ENCODE measurements around the gene COMMD2. TPM values are rescaled to one million over a fixed set of nuclear protein-coding genes. Genes with fewer than 3 reads are reported as not detected.

The COMMD2 gene
- total and polyA plus RNA-seq, 10 of the 15 experiments (the other 5 are each of a cell fraction or from before 2014, with no cell fraction given) = 23.0 to 97.0 (median 50.9) TPM

DNA sequence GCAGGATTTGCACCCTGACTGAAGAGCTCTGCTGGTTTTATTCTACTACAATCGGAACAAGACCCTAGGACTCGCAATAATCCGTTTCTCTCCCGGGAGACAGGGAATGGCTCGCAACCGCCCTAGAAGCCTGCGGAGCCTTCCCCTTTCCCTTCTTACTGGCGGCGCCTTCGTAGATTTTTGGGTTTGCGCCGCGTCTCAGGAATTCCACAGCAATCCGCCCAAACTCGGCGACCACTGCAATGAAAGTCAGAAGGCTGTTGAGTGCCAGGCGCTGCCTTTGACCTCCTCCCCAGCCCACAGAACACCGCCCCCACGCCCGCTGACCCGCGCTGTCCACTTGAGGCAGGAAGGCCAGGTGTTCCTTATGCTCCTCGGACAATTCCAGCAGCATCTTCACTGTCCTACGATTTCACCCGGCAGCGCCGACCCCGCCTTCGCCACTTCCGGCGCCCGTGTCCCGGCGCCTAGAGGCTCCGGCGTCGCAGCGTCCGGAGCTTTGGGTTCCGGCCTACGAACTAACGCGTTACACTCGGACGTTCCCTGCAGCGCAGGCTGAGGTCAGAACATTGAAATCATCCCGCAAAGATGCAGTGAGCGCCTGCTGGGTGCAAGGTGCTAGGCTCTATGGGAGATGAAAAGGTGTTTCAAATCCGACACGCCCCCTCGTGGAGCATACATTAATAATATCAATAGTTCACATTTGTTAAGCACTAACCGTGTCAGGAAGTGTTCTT is at the start of gene COMMD2 (continued):
- no peak for TF ChIP-seq NR2C2 (IDR thresholded peaks at IDR 0.05; ENCODE audit: borderline replicate concordance, control insufficient read depth, insufficient read length, low read depth)
- TF ChIP-seq FOXM1 (IDR thresholded peaks at IDR 0.05; ENCODE audit: low read depth, low read length) = peak; percentile 54; the same call in 1 of the 2 replicates
- TF ChIP-seq BHLHE40 (IDR thresholded peaks at IDR 0.05; ENCODE audit: borderline replicate concordance in 1 of 2, low read depth in 2 of 2, low read length in 1 of 2) = peak in 1 of 2 experiments; percentile 61; a peak in 2 of 4 replicates
- no peak for TF ChIP-seq HDGF (IDR thresholded peaks at IDR 0.05)
- TF ChIP-seq, protein P1, sequence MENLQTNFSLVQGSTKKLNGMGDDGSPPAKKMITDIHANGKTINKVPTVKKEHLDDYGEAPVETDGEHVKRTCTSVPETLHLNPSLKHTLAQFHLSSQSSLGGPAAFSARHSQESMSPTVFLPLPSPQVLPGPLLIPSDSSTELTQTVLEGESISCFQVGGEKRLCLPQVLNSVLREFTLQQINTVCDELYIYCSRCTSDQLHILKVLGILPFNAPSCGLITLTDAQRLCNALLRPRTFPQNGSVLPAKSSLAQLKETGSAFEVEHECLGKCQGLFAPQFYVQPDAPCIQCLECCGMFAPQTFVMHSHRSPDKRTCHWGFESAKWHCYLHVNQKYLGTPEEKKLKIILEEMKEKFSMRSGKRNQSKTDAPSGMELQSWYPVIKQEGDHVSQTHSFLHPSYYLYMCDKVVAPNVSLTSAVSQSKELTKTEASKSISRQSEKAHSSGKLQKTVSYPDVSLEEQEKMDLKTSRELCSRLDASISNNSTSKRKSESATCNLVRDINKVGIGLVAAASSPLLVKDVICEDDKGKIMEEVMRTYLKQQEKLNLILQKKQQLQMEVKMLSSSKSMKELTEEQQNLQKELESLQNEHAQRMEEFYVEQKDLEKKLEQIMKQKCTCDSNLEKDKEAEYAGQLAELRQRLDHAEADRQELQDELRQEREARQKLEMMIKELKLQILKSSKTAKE (IDR thresholded peaks at IDR 0.05; ENCODE audit: low read depth, poor library complexity, severe bottlenecking) = peak; percentile 34
- no peak for TF ChIP-seq HDAC6 (IDR thresholded peaks at IDR 0.05; ENCODE audit: unreplicated experiment)
- peak; percentile 98 for TF ChIP-seq RB1 (IDR thresholded peaks at IDR 0.05; ENCODE audit: borderline replicate concordance)
- TF ChIP-seq, protein P2, sequence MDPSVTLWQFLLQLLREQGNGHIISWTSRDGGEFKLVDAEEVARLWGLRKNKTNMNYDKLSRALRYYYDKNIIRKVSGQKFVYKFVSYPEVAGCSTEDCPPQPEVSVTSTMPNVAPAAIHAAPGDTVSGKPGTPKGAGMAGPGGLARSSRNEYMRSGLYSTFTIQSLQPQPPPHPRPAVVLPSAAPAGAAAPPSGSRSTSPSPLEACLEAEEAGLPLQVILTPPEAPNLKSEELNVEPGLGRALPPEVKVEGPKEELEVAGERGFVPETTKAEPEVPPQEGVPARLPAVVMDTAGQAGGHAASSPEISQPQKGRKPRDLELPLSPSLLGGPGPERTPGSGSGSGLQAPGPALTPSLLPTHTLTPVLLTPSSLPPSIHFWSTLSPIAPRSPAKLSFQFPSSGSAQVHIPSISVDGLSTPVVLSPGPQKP (IDR thresholded peaks at IDR 0.05; ENCODE audit: low read depth, low read length) = peak; percentile 91
- TF ChIP-seq GABPA (IDR thresholded peaks at IDR 0.05; ENCODE audit: low read depth) = peak; percentile 97
- 0 out of 2 replicates have a peak, but pooled peaks have one; percentile 61 for TF ChIP-seq TCF3 (IDR thresholded peaks at IDR 0.05; ENCODE audit: borderline replicate concordance, insufficient read depth, low read depth, low read length)
- no peak for TF ChIP-seq SPI1 (IDR thresholded peaks at IDR 0.05; ENCODE audit: borderline replicate concordance, insufficient read depth, low read depth, low read length)
- TF ChIP-seq STAT3 (IDR thresholded peaks at IDR 0.05; ENCODE audit: low read depth, low read length) = no peak
- TF ChIP-seq SREBF2 (IDR thresholded peaks at IDR 0.05; ENCODE audit: low read length) = no peak
- TF ChIP-seq MYB (IDR thresholded peaks at IDR 0.05; ENCODE audit: borderline replicate concordance, low read depth, low read length) = no peak
- TF ChIP-seq, protein P3, sequence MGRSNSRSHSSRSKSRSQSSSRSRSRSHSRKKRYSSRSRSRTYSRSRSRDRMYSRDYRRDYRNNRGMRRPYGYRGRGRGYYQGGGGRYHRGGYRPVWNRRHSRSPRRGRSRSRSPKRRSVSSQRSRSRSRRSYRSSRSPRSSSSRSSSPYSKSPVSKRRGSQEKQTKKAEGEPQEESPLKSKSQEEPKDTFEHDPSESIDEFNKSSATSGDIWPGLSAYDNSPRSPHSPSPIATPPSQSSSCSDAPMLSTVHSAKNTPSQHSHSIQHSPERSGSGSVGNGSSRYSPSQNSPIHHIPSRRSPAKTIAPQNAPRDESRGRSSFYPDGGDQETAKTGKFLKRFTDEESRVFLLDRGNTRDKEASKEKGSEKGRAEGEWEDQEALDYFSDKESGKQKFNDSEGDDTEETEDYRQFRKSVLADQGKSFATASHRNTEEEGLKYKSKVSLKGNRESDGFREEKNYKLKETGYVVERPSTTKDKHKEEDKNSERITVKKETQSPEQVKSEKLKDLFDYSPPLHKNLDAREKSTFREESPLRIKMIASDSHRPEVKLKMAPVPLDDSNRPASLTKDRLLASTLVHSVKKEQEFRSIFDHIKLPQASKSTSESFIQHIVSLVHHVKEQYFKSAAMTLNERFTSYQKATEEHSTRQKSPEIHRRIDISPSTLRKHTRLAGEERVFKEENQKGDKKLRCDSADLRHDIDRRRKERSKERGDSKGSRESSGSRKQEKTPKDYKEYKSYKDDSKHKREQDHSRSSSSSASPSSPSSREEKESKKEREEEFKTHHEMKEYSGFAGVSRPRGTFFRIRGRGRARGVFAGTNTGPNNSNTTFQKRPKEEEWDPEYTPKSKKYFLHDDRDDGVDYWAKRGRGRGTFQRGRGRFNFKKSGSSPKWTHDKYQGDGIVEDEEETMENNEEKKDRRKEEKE (IDR thresholded peaks at IDR 0.05) = no peak
- TF ChIP-seq CEBPB (IDR thresholded peaks at IDR 0.05; ENCODE audit: borderline replicate concordance in 1 of 2, low read depth in 2 of 2, low read length in 2 of 2) = no peak
- TF ChIP-seq RFX5 (IDR thresholded peaks at IDR 0.05; ENCODE audit: low read depth, low read length) = peak; percentile 20; the same call in 1 of the 2 replicates
- TF ChIP-seq CHD4 (IDR thresholded peaks at IDR 0.05) = no peak
- TF ChIP-seq, protein P4, sequence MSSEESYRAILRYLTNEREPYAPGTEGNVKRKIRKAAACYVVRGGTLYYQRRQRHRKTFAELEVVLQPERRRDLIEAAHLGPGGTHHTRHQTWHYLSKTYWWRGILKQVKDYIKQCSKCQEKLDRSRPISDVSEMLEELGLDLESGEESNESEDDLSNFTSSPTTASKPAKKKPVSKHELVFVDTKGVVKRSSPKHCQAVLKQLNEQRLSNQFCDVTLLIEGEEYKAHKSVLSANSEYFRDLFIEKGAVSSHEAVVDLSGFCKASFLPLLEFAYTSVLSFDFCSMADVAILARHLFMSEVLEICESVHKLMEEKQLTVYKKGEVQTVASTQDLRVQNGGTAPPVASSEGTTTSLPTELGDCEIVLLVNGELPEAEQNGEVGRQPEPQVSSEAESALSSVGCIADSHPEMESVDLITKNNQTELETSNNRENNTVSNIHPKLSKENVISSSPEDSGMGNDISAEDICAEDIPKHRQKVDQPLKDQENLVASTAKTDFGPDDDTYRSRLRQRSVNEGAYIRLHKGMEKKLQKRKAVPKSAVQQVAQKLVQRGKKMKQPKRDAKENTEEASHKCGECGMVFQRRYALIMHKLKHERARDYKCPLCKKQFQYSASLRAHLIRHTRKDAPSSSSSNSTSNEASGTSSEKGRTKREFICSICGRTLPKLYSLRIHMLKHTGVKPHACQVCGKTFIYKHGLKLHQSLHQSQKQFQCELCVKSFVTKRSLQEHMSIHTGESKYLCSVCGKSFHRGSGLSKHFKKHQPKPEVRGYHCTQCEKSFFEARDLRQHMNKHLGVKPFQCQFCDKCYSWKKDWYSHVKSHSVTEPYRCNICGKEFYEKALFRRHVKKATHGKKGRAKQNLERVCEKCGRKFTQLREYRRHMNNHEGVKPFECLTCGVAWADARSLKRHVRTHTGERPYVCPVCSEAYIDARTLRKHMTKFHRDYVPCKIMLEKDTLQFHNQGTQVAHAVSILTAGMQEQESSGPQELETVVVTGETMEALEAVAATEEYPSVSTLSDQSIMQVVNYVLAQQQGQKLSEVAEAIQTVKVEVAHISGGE (CRISPR knock-in tag; IDR thresholded peaks at IDR 0.05) = peak; percentile 96
